Iris pigment epithelial cell (primary cell): ENCODE results near the gene TACC3.
A peak's percentile ranks its signal among the peaks of the same experiment; 100 is the strongest.

Experiments used
- DNase-seq: peaks from one replicate; pipeline ENCODE4 v3.0.0-alpha.2; 2011; ENCODE audit warnings: low read depth

TACC3 gene

GRCh38 chr4:1776521-1777161 is 55.3 kb downstream of the TACC3 start:
- no peak for DNase-seq

DNA sequence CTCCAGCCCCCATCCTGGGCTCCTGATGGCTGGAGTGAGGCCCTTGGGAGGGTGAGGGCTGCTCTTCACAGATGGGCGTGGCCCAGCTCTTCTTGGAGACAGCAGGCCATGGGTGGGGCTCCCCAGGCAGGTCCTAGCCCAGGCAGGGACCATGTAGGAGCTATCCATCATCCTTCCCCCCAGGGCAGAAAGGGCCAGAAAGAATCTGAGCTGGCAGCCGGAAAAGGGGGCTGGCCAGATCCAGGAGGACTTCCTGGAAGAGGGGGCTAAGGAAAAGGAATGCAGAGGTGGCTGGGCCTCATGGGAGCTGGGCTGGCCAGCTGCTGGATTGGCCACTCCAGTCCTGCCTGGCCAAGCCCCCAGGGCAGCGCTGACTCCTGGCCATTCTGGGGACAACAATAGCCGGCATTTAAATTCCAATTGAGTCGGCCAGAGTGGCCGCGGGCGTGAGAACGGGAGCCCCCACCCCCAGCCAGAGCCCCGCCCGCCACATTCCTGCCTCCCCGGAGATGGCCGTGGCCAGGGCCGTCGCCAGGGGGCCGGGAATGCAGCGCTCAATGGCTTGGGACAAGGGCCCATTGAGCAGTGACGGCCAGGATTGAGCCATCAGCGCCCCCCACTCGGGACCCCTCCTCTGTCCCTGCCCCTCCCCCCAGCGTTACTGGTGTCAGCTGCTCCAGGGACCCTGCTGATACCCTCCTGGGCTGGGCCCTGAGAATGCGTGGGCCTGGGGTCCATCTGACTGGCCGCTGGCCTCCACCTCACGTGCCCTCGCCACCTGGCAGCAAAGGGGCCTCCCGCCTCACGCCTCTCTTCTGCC is 56.7 kb downstream of the TACC3 start:
- peak; percentile 10 for DNase-seq

GRCh38 chr4:1778642-1779392 is 57.5 kb downstream of the TACC3 start:
- DNase-seq = no peak

DNA sequence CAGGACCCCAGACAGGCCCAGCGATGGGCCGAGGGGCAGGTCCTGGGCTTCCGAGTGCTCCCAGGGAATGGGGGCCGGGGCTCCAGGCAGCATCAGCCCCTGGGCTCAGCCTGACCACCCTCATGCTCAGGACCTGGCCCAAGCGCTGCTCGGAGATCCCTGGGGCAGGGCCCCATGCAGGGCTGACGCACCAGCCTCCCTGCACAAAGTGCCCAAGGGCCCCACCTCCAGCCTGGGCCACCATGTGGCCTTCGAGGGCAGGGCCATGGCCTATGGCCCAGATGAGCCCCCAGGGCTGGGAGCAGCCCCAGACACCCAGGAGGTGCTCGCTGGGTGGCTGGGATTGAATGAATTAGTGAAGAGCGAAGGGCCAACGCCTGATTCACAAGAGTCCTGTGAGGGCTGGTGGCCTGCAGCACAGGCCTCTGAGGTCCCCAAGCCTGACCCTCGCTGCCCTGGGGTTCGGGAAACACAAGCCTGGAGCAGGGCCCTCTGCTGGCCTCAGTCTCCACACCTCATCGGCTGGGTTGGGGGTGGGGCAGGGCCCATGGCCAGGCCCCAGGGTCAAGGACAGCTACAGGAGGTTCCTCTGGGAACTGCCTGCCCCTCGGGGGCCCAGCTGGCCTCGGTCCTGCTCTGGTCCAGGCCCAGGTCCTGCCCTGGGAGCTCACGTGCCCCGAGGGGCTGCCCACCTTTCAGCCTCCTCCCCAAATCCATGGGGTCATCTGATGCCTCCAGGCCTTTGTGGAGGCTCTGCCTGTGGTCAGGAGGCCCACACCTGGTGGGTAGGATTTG is 58.5 kb downstream of the TACC3 start:
- no peak for DNase-seq

DNA sequence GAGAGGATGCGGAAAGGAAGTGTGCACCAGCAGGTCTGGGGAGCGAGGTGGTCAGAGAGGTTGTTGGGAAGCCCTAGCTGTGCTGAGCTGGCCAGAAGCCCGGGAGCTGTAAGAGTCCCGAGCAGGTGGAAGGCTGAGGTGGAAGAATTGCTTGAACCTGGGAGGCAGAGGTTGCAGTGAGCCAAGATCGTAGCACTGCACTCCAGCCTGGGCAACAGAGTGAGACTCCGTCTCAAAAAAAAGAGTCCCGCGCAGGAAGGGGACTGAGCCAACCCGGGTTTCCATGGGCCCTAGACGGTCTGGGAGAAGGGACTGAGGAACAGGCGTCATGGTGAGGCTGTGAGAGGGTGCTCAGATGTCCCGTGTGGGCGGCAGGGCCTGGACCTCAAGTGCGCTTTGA is 59.1 kb downstream of the TACC3 start:
- no peak for DNase-seq

DNA sequence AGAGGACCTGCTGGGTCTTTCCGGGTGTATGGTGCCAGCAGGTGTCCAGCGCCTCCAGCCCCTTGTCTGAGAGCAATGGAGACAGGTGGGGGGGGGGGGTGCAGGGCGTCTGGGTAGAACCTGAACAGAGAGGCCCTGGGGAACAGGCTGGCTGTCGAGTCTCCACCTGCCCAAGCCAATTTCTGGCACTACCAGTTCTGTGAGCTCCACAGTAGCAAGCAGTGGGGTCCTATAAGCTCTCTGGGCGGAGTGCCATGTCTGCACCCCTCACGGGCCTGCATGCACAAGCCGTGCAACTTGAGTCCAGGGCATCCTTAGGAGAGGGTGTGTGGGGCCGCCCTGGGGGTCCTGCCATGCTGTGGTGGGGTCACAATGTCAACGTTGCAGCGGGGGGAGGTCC is 61.7 kb downstream of the TACC3 start:
- no peak for DNase-seq

DNA sequence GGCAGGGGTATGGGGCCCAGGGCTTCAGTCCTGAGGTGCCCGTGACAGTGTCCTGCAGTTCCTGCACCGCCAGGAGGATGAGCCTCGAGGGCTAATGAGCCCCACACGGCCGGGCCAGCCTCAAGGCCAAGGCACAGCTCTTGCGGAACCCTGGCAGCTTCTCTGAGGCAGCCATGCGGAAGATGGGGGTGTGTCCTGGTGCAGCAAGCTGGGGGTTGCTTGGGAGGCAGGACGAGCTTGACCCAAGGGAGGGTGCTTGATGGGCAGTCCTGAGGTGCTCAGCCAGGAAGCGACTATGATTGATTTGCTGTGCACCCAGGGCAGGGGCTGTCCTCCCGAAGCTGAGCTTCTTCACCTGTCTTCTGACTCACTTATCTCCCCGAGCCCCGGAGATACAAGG is 62.6 kb downstream of the TACC3 start:
- DNase-seq = no peak

DNA sequence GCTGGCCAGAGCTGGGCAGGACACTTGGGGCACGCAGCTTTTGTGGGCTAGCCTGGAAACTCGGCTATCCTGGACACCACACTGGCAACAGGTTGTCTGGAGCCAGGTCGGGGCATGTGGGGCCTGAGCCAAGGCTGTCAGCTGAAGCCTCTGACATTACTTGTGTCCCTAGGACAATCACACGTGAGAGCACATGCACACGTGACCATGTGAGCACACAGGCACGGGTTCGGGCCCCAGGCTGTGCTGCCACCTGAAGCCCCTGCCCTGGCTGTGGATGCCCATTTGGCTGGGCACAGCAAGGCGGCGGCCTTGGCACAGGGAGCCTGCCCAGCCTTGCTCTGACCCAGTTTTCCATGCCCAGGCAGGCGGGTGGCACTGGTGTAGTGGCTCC is 63.1 kb downstream of the TACC3 start:
- no peak for DNase-seq

GRCh38 chr4:1784789-1785591 is 63.7 kb downstream of the TACC3 start:
- no peak for DNase-seq

GRCh38 chr4:1785592-1785991 is 64.3 kb downstream of the TACC3 start:
- no peak for DNase-seq

GRCh38 chr4:1786544-1787362 is 65.4 kb downstream of the TACC3 start:
- no peak for DNase-seq

DNA sequence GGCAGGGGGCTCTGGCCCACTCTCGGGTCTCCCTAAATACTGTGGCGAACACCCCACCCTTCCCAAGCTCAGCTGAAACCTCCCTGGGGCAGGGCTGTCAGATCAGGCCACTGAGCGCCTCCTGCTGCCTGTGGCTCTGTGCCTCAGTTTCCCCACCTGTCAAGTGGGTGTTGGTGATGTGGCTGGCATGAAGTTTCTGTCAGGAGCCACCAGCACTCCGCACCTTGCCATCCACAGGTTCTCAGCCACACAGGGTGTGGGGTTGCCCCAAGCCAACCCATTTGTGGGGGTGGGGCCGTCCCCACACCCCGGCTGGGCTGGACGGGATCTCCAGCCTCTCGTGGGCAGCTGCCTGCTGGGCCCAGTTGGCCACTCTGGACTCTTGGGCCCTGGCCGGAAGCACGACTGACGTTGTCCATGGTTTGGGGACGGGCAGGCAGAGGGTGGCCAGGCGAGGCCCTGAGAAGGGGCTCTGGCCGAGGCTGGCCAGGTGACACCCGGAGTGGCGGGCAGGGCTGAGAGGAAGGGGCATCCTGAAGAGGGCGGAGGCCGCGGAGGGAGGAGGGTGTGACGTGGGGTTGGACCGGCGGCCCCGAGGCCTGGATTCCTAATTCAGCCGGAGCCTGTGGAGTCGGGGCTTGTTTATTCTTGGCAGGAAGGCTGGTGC is 66.2 kb downstream of the TACC3 start:
- DNase-seq = no peak

DNA sequence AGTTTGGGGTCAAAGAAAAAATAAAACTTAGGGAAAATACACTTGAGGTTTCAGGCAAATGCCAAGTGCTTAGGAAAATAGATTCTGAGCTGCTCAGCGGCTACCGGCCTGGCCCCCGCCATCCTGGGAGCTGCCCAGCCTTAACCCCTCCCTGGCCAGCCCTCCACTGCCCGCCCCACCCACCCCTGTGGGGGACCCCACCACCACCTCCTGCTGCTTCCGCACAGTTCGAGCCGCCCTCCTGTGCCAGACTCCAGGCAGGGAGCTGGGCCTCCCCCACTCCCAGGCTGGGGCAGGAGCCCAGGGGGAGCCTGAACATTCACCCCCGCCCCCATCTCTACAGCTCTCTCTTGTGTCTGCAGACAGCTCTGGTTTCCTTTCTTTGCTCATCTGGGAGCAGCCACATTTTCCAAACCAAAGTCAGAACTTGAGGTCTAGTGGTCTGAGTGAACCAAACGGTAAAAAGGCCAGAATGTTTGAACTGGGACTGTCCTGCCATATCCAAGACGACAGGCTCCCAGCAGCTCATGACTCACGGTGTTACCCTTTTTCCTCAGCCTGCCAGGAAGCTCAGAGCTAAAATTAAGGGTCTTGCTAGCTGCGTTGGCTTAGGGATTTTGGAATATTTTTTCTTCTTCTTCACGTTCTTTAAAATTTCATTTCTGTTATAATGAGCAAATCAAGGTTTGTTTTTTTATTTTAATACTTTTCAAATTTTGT is 67.1 kb downstream of the TACC3 start:
- no peak for DNase-seq

- no peak for DNase-seq
Measured at GRCh38 chr4:1789552-1789951, 68.2 kb downstream of the TACC3 start.

DNA sequence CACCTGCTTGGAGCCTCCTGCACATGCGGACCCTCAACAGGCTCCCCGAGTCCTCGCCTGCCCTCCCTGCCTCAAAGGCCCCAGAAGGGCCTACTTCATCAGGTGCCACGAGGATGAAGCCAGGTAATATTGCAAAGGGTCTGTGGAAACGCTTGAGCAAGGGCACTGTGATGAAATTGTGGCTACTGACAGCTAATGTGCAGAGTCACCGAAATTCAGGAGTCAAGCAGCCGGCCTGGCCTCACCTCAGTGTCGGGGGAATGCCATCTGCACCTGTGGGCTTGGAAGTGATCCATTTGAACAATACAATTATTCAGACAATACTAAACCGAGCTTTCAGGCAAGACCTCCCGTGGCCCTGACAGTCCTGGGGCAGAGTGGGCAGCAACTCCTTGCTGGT is 68.7 kb downstream of the TACC3 start:
- no peak for DNase-seq

GRCh38 chr4:1792158-1792831 is 71.0 kb downstream of the TACC3 start:
- no peak for DNase-seq

DNA sequence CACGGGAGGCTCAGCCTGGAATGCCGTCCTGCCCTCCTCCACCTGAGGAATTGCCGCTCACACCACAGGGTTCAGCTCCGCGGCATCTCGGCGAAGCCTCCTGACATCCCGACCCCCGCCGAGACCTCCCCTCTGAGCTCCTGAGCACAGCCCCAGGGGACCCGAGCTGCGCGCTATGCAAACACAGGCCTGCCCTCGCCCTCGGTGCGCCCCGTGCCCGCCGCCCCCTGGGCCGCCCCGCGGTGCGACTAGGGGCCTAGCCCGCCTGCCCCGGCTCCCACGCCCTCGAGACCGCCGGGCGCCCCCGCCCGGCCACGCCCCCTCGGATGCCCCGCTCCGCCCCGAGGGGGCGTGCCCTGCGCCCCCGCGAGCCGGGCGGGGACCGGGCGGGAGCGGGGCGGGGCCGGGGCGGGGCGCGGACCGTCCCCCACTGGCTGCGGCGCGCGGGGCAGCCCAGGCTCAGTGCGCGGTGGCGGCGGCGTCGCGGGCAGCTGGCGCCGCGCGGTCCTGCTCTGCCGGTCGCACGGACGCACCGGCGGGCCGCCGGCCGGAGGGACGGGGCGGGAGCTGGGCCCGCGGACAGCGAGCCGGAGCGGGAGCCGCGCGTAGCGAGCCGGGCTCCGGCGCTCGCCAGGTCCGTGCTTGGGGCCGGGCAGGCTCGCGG is 71.6 kb downstream of the TACC3 start, which contains the start of gene FGFR3:
FGFR3 (plus strand) TSS at position 462 of the 664 bp plus-strand sequence. CDS start 642 bp downstream, outside the sequence.
- DNase-seq = no peak

DNA sequence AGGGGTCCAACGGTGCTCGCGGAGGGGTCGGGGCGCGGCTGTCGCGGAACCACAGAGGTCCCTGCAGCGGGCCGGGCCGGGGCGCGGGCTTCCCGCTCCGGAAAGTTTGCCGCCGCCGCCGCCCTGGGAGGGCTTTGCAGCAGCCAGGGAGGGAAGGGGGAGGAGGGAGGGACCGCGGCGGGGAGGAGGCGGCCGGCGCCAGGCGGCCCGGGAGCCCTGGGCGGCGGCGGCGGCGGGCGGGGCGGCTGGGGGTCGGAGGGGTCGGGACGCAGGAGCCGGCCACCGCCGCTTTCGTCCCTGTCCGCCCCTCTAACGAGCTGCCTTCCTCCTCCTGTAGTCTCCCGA is 72.1 kb downstream of the TACC3 start:
- DNase-seq = peak; percentile 28
